Measurements from ENCODE around the gene RHBDL1. TPM values are rescaled to one million over a fixed set of nuclear protein-coding genes. Genes with fewer than 3 reads are reported as not detected.

The RHBDL1 gene
- total RNA-seq, 2 donors from 2014 or later: 4.4 to 5.3 TPM

GRCh38 chr16:668519-669171 lies 6.8 kb upstream of the RHBDL1 start:
- no peak for DNase-seq
- intact Hi-C loops (cut with DNase I, micrococcal nuclease): no loop called here
- peak; percentile 30 for ATAC-seq

GRCh38 chr16:669666-670065 lies 5.8 kb upstream of the RHBDL1 start:
- intact Hi-C loops (cut with DNase I, micrococcal nuclease): no loop called here
- ATAC-seq: no peak
- no peak for DNase-seq

DNA sequence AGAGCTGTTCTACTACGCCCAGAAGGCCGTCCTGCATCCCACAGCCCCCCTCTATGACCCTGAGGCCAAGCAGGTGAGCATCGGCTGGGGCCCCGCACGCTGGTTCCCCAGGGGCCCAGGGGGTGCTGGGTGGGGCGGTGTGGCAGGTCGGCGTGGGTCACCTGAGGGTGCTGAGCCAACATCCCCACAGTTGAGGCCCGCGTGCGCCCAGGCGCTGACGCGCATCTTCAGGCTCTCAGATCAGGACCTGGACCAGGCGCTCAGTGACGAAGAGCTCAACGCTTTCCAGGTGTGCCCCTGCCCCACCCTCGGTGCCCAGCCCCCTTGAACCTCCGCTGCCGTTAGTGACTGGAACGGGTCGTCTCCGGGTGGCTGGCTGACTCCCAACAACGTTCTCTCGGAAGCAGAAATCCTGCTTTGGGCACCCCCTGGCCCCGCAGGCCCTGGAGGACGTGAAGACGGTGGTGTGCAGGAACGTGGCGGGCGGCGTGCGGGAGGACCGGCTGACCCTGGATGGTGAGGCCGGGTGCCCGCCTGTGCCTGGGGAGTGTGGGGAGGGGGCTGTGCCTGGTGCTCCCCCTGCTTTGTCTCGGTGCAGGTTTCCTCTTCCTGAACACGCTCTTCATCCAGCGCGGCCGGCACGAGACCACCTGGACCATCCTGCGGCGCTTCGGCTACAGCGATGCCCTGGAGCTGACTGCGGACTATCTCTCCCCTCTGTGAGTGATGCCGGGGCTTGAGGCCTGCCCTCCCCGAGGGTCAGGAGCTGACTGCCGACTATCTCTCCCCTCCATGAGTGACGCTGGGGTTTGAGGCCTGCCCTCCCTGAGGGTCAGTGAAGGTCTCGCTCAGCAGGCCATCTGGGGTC lies 4.8 kb upstream of the RHBDL1 start:
- ATAC-seq (no peak), DNase-seq (no peak)
- intact Hi-C loops (cut with DNase I, micrococcal nuclease): no loop called here

DNA sequence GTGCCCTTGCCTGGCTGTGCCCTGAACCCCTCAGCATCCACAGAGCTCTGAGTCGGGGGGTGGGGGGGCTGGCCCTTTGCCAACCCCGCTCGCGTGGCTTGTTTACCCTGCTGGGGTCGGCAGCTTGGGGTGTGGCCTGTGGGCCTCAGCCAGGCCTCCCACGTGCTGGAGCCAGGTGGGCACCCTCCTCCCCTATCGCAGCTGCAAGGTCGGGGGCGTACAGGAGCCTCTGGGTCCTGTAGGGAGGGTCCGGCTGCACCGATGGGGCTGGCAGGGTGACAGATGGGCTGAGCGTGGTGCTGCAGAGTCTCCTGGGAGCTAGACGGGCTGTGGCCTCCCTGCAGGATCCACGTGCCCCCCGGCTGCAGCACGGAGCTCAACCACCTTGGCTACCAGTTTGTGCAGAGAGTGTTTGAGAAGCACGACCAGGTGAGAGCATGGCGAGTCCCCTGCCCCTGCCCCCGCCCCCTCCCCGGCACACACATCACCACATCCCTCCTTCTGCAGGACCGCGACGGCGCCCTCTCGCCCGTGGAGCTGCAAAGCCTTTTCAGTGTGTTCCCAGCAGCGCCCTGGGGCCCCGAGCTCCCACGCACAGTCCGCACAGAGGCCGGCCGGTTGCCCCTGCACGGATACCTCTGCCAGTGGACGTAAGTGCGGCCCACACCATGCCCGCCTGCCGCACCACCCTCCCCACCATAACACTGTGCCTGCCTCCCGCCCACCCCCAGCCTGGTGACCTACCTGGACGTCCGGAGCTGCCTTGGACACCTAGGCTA lies 3.9 kb upstream of the RHBDL1 start:
- intact Hi-C loops (cut with DNase I, micrococcal nuclease): no loop called here
- DNase-seq (no peak), ATAC-seq (no peak)

- intact Hi-C loops (cut with DNase I, micrococcal nuclease): no loop called here
- DNase-seq (no peak), ATAC-seq (no peak)
Observed at GRCh38 chr16:672371-672770, 3.1 kb upstream of the RHBDL1 start.

DNA sequence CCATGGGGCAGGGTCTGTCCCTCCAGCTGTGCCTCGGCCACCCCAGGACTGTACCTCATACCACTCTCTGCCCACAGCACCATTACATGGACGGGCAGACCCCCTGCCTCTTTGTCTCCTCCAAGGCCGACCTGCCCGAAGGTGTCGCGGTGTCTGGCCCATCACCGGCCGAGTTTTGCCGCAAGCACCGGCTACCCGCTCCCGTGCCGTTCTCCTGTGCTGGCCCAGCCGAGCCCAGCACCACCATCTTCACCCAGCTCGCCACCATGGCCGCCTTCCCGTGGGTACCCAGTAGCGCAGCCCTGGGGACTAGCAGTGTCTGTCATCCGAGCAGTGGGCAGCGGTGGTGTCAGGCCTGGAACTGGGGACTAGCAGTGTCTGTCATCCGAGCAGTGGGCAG lies 2.6 kb upstream of the RHBDL1 start:
- no peak for DNase-seq
- intact Hi-C loops (cut with DNase I, micrococcal nuclease): no loop called here
- ATAC-seq: no peak

DNA sequence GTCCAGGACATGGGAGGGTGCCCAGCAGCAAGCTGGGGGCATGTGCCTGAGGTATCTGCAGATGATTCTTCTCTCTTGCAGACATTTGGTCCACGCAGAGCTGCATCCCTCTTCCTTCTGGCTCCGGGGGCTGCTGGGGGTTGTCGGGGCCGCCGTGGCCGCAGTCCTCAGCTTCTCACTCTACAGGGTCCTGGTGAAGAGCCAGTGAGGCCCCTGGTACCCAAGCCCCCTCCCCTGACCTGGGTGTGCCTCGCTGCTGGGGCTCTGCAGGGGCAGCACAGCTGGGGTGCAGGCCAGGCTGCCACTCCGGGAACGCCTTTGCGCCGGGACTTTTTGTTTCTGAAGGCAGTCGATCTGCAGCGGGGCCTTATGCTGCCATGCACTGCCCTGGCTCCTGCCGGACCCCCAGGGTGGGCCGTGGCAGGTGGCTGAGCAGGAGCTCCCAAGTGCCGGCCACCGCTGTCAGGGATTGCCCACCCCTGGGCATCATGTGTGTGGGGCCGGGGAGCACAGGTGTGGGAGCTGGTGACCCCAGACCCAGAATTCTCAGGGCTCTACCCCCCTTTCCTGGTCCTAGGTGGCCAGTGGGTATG lies 2.0 kb upstream of the RHBDL1 start:
- DNase-seq: no peak
- intact Hi-C loops (cut with DNase I, micrococcal nuclease): no loop called here
- no peak for ATAC-seq

DNA sequence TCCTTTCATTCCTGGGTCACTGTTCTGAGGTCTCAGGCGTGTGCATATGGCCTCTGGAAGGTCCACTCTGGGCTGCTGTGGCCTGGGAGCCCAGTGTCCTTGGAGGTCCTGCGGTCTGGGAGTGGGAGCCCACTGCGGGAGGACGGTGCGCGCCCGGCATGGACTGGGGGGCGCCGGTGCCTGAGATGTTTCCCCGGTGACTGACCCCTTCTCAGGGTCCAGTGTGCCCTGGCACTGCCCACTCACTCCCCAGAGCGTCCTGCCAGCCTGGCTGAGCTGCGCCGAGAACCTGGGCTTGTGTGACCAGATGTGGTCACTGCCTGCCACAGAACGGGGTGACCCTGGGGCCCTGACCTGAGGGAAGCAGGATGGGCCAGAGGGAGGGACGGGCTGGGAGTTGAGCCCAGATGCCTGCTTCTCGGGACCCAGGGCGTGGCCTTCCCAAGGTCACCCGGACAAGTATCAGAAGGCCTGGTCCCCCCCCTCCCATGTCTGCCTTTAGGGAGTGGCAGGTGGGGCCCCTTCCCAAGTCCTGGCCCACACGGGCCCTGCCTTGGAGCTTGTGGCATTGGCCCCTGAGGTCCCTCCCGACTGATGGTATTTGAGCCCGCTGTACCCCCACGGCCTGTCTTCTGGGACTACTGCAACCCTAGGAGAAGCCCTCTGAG lies 1.1 kb upstream of the RHBDL1 start:
- intact Hi-C loops (cut with DNase I, micrococcal nuclease): no loop called here
- ATAC-seq (no peak), DNase-seq (no peak)

- peak; percentile 17 for ATAC-seq
- intact Hi-C loops (cut with DNase I, micrococcal nuclease): no loop called here
- DNase-seq: no peak
Observed at GRCh38 chr16:675884-676564, 553 bp downstream of the RHBDL1 start.

GRCh38 chr16:676565-676902 lies 1.1 kb downstream of the RHBDL1 start:
- intact Hi-C loops (cut with DNase I, micrococcal nuclease): no loop called here
- DNase-seq (no peak), ATAC-seq (no peak)

GRCh38 chr16:676913-677312 lies 1.4 kb downstream of the RHBDL1 start:
- ATAC-seq (peak; percentile 65), DNase-seq (peak; percentile 92 to 94)
- intact Hi-C loops (cut with DNase I, micrococcal nuclease): no loop called here

GRCh38 chr16:677316-678190 lies 2.1 kb downstream of the RHBDL1 start:
- intact Hi-C loops (cut with DNase I, micrococcal nuclease): no loop called here
- ATAC-seq: no peak
- DNase-seq: no peak

DNA sequence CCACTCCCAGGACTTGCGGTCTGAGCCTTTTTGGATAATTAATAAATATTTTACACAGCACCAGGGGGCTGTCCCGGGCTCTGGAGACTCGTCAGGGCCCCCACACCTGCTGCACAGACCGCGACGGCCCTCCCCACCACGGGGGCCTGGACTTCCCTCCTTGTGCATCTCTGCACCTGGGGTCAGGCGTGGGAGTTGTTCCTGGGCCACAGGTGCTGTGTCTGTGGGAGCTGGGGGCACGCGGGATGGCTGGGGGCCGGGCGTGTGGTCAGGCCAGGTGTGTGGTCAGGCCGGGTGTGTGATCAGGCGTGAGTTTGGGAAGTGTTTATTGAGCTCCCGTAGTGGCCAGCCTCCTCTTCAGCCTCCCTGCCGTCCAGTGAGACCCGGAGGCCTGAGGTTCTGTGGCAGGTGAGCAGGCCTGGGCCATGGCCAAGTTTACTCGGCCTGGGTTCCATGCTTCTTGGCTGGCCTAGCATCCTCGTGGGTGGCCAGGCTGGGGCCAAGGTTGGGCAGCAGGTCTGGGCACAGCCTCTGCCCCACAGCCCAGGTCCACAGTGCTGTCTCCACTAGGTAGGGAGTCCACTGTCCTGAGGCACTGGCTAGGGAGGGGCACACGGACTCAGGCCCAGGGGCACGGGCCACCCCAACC lies 2.9 kb downstream of the RHBDL1 start:
- DNase-seq: no peak
- intact Hi-C loops (cut with DNase I, micrococcal nuclease): no loop called here

DNA sequence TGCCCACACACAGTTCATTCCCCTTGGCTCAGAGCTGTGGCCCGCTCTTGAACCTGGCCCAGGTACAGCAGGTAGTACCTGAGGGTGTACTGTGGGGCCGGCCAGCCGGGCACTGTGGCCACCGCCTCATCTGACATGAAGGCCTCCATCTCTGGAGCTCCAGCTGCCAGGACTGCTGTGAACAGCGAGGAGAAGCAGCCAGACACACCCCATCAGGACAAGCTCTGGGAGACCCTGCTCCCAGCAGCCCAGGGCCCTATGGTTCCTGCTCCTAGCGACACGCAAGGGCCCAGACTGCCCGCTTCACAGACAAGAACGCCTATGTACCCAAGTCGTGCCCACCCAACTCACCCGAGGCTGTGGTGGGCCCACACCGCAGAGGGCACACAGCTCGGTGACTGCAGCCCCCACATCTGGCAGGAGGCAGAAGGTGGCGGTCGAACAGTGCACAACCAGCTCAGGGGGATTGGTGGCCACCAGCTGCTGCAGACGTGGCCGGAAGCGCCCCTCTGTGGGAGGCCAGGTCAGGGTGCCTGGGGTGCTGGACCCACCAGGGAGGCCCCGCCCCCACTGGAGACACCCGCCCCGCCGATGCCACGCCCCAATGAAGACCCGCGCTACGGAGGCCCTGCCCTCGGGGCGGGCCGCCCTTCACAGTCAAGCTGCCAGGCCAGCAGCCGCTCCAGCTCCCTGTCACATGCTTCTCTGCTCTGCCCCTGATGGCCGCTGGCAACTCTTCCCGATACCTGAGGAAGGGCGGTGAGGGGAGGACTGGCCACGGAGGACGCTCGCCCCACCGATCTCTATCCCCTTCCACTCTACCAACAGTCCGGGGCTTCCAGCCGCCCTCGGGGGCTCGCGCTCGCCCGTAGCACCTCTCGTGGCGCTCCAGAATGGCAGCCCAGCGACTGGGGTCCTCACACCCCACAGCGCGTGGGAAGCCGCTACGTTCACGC lies 3.7 kb downstream of the RHBDL1 start:
- intact Hi-C loops (cut with DNase I, micrococcal nuclease): no loop called here
- DNase-seq: peak; percentile 77 to 87
- ATAC-seq: peak; percentile 22

More for the DNA sequence above, 2.9 kb downstream of the RHBDL1 start:
- no peak for ATAC-seq

GRCh38 chr16:679814-680624 lies 4.5 kb downstream of the RHBDL1 start, which contains the start of gene STUB1:
Gene STUB1, plus strand, starts transcription at chr16:680410. Its CDS starts 116 bp downstream, at chr16:680526.
- intact Hi-C loops (cut with DNase I, micrococcal nuclease): no loop called here
- ATAC-seq (peak; percentile 54), DNase-seq (peak; percentile 85 to 91)
